ENCODE results near the gene PMPCB.

Gene PMPCB

DNA sequence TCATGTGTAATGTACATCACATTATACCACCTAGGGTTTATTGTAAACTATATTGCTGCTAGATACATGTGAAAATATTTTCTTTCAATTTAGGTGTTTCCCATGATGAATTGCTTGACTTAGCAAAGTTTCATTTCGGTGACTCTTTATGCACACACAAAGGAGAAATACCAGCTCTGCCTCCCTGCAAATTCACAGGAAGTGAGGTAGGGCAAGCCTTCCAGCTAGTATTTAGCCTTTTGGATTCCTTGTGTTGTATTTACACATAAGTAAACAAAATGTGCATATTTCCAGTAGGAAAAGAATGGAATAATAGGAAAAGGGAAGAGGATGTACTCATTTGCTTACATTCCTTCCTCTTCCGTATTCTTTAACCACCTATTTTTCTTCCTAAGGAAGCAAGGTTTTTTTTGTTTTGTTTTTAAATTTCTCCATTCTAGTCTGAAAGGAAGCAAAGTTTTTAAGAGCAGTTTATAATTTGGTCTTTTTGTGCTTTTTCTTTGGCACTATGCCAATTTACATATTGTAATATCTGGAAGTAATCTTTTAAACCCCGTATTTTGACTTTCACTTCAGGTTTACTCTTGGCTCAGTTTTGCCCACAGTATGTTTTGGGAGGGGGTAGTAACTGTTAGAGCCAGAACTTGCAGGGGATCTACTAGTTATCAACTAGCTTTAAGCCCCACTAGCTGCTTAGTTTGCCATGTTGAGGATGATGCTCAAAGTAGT, 10.4 kb downstream of the PMPCB start:
- Mint-ChIP-seq H3K9me3 (no peaks in the 10 kb centered on the region), H3K27ac (no peak overlapping the region), H3K4me3 (no peak overlapping the region), H3K27me3 (ENCODE audit: low read depth) (no peaks in the 10 kb centered on the region), H3K4me1 (no peaks in the 10 kb centered on the region), H3K36me3 (ENCODE audit: low read depth) (peaks cover 71% of the 10 kb centered on the region)
- TF ChIP-seq, protein P1, sequence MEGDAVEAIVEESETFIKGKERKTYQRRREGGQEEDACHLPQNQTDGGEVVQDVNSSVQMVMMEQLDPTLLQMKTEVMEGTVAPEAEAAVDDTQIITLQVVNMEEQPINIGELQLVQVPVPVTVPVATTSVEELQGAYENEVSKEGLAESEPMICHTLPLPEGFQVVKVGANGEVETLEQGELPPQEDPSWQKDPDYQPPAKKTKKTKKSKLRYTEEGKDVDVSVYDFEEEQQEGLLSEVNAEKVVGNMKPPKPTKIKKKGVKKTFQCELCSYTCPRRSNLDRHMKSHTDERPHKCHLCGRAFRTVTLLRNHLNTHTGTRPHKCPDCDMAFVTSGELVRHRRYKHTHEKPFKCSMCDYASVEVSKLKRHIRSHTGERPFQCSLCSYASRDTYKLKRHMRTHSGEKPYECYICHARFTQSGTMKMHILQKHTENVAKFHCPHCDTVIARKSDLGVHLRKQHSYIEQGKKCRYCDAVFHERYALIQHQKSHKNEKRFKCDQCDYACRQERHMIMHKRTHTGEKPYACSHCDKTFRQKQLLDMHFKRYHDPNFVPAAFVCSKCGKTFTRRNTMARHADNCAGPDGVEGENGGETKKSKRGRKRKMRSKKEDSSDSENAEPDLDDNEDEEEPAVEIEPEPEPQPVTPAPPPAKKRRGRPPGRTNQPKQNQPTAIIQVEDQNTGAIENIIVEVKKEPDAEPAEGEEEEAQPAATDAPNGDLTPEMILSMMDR (IDR thresholded peaks at IDR 0.05; ENCODE audit: unreplicated experiment in 3 of 3): no peak

GRCh38 chr7:103314852-103315251, 17.6 kb downstream of the PMPCB start:
- H3K4me1 Mint-ChIP-seq: no peaks in the 10 kb centered on the region
- H3K4me3 Mint-ChIP-seq: no peak overlapping the region
- TF ChIP-seq, protein P1 (IDR thresholded peaks at IDR 0.05; ENCODE audit: unreplicated experiment in 3 of 3): no peak
- no peaks in the 10 kb centered on the region for H3K27me3 Mint-ChIP-seq (ENCODE audit: low read depth)
- H3K36me3 Mint-ChIP-seq (ENCODE audit: low read depth): peaks cover 87% of the 10 kb centered on the region
- no peaks in the 10 kb centered on the region for H3K9me3 Mint-ChIP-seq
- no peak overlapping the region for H3K27ac Mint-ChIP-seq

- TF ChIP-seq, protein P1 (IDR thresholded peaks at IDR 0.05; ENCODE audit: unreplicated experiment in 3 of 3): no peak
- H3K27me3 Mint-ChIP-seq (ENCODE audit: low read depth): no peaks in the 10 kb centered on the region
- H3K27ac Mint-ChIP-seq: peak overlapping the region in 1 of 3 experiments; percentile 59
- no peaks in the 10 kb centered on the region for H3K9me3 Mint-ChIP-seq
- no peak overlapping the region for H3K4me3 Mint-ChIP-seq
- H3K36me3 Mint-ChIP-seq (ENCODE audit: low read depth): peaks cover 81% of the 10 kb centered on the region
- no peaks in the 10 kb centered on the region for H3K4me1 Mint-ChIP-seq
These were observed 19.2 kb downstream of the PMPCB start for GRCh38 chr7:103316380-103316941.

DNA sequence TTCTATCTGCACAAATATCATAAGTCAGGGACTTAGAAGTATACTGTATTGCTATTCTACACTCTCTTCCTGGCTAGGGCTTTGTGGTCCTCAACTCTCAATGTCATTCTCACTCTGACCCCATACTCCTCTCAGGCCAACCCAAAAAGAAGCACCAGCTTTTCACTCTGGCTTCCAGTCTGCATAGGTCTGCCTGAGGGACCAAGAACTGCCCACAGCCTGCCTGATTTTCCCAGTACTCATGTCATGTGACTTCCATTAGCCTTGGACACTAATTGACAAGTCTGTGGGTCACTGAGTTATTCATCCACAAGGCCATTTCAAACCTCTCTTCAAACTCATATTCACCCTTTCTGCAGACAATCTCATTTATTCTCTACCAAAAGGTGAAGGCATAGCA, 19.8 kb downstream of the PMPCB start:
- TF ChIP-seq, protein P1 (IDR thresholded peaks at IDR 0.05; ENCODE audit: unreplicated experiment in 3 of 3): no peak
- H3K4me3 Mint-ChIP-seq: no peak overlapping the region
- H3K27ac Mint-ChIP-seq: peak overlapping the region in 1 of 3 experiments; percentile 59
- H3K4me1 Mint-ChIP-seq: no peaks in the 10 kb centered on the region
- H3K27me3 Mint-ChIP-seq (ENCODE audit: low read depth): no peaks in the 10 kb centered on the region
- peaks cover 79% of the 10 kb centered on the region for H3K36me3 Mint-ChIP-seq (ENCODE audit: low read depth)
- no peaks in the 10 kb centered on the region for H3K9me3 Mint-ChIP-seq

- H3K36me3 Mint-ChIP-seq (ENCODE audit: low read depth): peaks cover 40% of the 10 kb centered on the region
- H3K27ac Mint-ChIP-seq: no peak overlapping the region
- H3K4me1 Mint-ChIP-seq: no peaks in the 10 kb centered on the region
- H3K4me3 Mint-ChIP-seq: no peak overlapping the region
- TF ChIP-seq, protein P1 (IDR thresholded peaks at IDR 0.05; ENCODE audit: unreplicated experiment in 3 of 3): no peak
- H3K27me3 Mint-ChIP-seq (ENCODE audit: low read depth): no peaks in the 10 kb centered on the region
- no peaks in the 10 kb centered on the region for H3K9me3 Mint-ChIP-seq
These were observed 28.5 kb downstream of the PMPCB start for GRCh38 chr7:103325744-103326143.

DNA sequence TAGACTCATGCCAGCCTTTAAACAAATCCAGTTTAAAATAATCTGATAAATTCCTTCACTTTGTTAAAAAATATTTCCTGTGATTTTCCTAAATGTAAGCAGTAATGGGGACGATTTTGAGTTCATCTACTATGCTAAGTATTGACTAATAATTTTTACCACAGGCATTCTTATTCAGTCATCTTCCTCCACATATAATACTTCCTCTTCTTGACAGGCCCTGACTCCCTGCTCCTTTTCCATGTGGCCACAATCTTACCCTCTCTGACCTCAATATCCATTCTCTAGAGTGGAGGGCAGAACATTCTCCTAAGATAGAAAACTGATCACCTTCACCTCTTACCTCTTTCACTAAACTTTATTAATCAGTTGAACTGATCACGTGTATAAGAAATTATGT, 39.5 kb downstream of the PMPCB start:
- H3K4me3 Mint-ChIP-seq: no peak overlapping the region
- peaks cover 7% of the 10 kb centered on the region for H3K4me1 Mint-ChIP-seq
- TF ChIP-seq, protein P1 (IDR thresholded peaks at IDR 0.05; ENCODE audit: unreplicated experiment in 3 of 3): no peak
- H3K9me3 Mint-ChIP-seq: no peaks in the 10 kb centered on the region
- no peak overlapping the region for H3K27ac Mint-ChIP-seq
- no peaks in the 10 kb centered on the region for H3K27me3 Mint-ChIP-seq (ENCODE audit: low read depth)
- H3K36me3 Mint-ChIP-seq (ENCODE audit: low read depth): peaks cover 65% of the 10 kb centered on the region

Measured in nephron (organoid).